Endothelial cell (in vitro differentiated cells): ENCODE data around the gene PTAFR. TPM values are rescaled to one million over a fixed set of nuclear protein-coding genes. Genes with fewer than 3 reads are reported as not detected.

Experiments used
- DNase-seq: peaks from one replicate; pipeline ENCODE4 v3.0.0; 2021; ENCODE audit warnings: low spot score
- H3K27ac Mint-ChIP-seq: one replicate; pipeline ENCODE4 v1.8.0; 2021; ENCODE audit warnings: mixed read lengths, inconsistent platforms; ENCODE audit not compliant: unreplicated experiment
- H3K27me3 Mint-ChIP-seq: one replicate; pipeline ENCODE4 v1.8.0; 2021; ENCODE audit warnings: mild to moderate bottlenecking, moderate library complexity, mixed read lengths, inconsistent platforms; ENCODE audit not compliant: unreplicated experiment
- H3K36me3 Mint-ChIP-seq: one replicate; pipeline ENCODE4 v1.8.0; 2021; ENCODE audit warnings: mild to moderate bottlenecking, low read depth, mixed read lengths, inconsistent platforms; ENCODE audit not compliant: unreplicated experiment
- H3K4me1 Mint-ChIP-seq: one replicate; pipeline ENCODE4 v1.8.0; 2021; ENCODE audit warnings: mild to moderate bottlenecking, mixed read lengths, inconsistent platforms; ENCODE audit not compliant: unreplicated experiment
- H3K4me3 Mint-ChIP-seq: one replicate; pipeline ENCODE4 v1.8.0; 2021; ENCODE audit warnings: mild to moderate bottlenecking, mixed read lengths, inconsistent platforms; ENCODE audit not compliant: unreplicated experiment
- H3K9me3 Mint-ChIP-seq: one replicate; pipeline ENCODE4 v1.8.0; 2021; ENCODE audit warnings: mixed read lengths, inconsistent platforms; ENCODE audit not compliant: unreplicated experiment
- CTCF ChIP-seq: fragments of 200-600 bp; sonication (generic); IDR thresholded peaks from one replicate; pipeline ENCODE4 v1.5.0; 2021; ENCODE audit warnings: antibody characterized with exemption; ENCODE audit not compliant: unreplicated experiment
- total RNA-seq: library from RNA; stranded (reverse); fragmentation: NEBNext Ultra II Directional; extraction: Animal tissue kit (Norgen Biotek cat#: 25700); gene quantifications from one replicate; pipeline ENCODE4 v1.2.1, GENCODE V29; 2021; ENCODE audit not compliant: unreplicated experiment

Gene PTAFR
- total RNA-seq, 1 donor from 2014 or later = 0.72 TPM

GRCh38 chr1:28132171-28133167 is 44.0 kb downstream of the PTAFR start:
- H3K36me3 Mint-ChIP-seq = no peaks in the 10 kb centered on the region
- peaks cover 8% of the 10 kb centered on the region for H3K4me1 Mint-ChIP-seq
- H3K27ac Mint-ChIP-seq = no peak overlapping the region
- DNase-seq = no peak
- no peaks in the 10 kb centered on the region for H3K9me3 Mint-ChIP-seq
- peaks cover 3% of the 10 kb centered on the region for H3K27me3 Mint-ChIP-seq
- no peak for TF ChIP-seq CTCF
- no peak overlapping the region for H3K4me3 Mint-ChIP-seq

- Mint-ChIP-seq H3K36me3 (no peaks in the 10 kb centered on the region), H3K4me1 (peaks cover 4% of the 10 kb centered on the region), H3K4me3 (no peak overlapping the region), H3K27me3 (peaks cover 3% of the 10 kb centered on the region), H3K27ac (no peak overlapping the region), H3K9me3 (no peaks in the 10 kb centered on the region)
- TF ChIP-seq CTCF = no peak
- no peak for DNase-seq
Observed at GRCh38 chr1:28130901-28131300, 45.6 kb downstream of the PTAFR start.

- no peaks in the 10 kb centered on the region for H3K36me3 Mint-ChIP-seq
- H3K27me3 Mint-ChIP-seq = peaks cover 2% of the 10 kb centered on the region
- H3K4me3 Mint-ChIP-seq = no peak overlapping the region
Observed at GRCh38 chr1:28129150-28129549, 47.3 kb downstream of the PTAFR start.

DNA sequence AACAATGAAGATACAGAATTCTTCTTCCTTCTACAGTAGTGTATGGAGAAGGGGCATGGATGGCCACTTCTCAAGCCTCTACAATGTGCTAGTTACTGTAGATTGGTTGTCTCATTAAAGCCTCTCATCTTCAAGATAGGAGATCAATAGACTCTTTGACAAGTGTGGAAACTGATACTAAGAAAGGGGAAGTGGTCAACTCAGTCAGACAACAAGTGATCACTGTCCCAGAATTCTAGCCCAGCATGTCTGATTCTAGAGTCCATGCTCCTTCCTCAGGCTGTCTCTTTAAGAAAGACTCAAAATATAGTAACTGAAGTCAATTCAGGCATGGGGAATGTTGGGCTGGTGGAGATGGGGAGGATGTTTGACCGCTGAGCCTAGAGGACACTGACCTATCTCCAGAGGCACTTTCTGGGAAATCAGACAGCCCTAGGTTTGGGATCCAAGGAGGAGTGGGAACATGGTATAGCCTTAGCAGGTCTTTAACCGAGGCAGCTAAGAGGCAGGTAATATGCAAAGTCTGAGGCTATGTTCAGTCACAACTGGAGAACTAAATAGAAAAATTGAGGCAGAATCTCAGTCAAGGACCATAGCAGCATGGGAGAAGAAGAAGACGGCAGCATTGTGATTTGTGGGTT is 48.8 kb downstream of the PTAFR start:
- no peaks in the 10 kb centered on the region for H3K36me3 Mint-ChIP-seq
- H3K27me3 Mint-ChIP-seq = no peaks in the 10 kb centered on the region
- peaks cover 6% of the 10 kb centered on the region for H3K4me1 Mint-ChIP-seq
- DNase-seq = no peak
- H3K9me3 Mint-ChIP-seq = no peaks in the 10 kb centered on the region
- no peak for TF ChIP-seq CTCF
- no peak overlapping the region for H3K4me3 Mint-ChIP-seq
- no peak overlapping the region for H3K27ac Mint-ChIP-seq

More at GRCh38 chr1:28129150-28129549, 47.3 kb downstream of the PTAFR start:
- Mint-ChIP-seq H3K4me1 (no peaks in the 10 kb centered on the region), H3K27ac (no peak overlapping the region), H3K9me3 (no peaks in the 10 kb centered on the region)
- DNase-seq = no peak
- no peak for TF ChIP-seq CTCF
